HL-60 (cell line): ENCODE results near the gene KY.

Experiments
- CTCF ChIP-seq: IDR thresholded peaks from one replicate; pipeline ENCODE4 v1.5.1; 2011; ENCODE audit warnings: low read length, control low read depth, inconsistent platforms; ENCODE audit not compliant: insufficient read depth
- GABPA ChIP-seq: IDR thresholded peaks from 2 replicates; pipeline ENCODE4 v1.6.1; 2012; ENCODE audit warnings: low read depth
- POLR2AphosphoS5 ChIP-seq: IDR thresholded peaks from 2 replicates; pipeline ENCODE4 v1.6.1; 2012; ENCODE audit warnings: low read depth
- REST ChIP-seq: IDR thresholded peaks from 2 replicates; pipeline ENCODE4 v1.6.1; 2012; ENCODE audit warnings: low read depth; ENCODE audit not compliant: insufficient replicate concordance
- SPI1 ChIP-seq: IDR thresholded peaks from 2 replicates; pipeline ENCODE4 v1.6.1; 2012; ENCODE audit warnings: low read depth, mild to moderate bottlenecking, borderline replicate concordance

- TF ChIP-seq CTCF (no peak), REST (no peak), SPI1 (no peak), POLR2AphosphoS5 (no peak), GABPA (no peak)
Measured at GRCh38 chr3:134579141-134579665, 71.6 kb downstream of the KY start.
